ENCODE data around the gene ZNF254. TPM values are rescaled to one million over a fixed set of nuclear protein-coding genes. Genes with fewer than 3 reads are reported as not detected.
"Not testable (repeated sequence)": the region's sequence is repeated elsewhere in the genome, so short reads cannot be mapped to it uniquely, and the experiment has no call there.

ZNF254 gene
- total RNA-seq (2014; rRNA removed; shearing (Covaris generic)), result 5.1 and 9.8 TPM in 2 replicates

- DNase-seq (ENCODE audit: low spot score), result peak; percentile 94
- in situ Hi-C loops (cut with HindIII; ENCODE audit: low sequenced_read_pairs), result no loop called here
Observed at GRCh38 chr19:24086974-24087595, at the start of gene ZNF254. Gene ZNF254 (plus strand): TSS chr19:24087187. CDS start chr19:24087308, 121 bp downstream.

GRCh38 chr19:24040621-24041020 lies 46.4 kb upstream of the ZNF254 start:
- in situ Hi-C loops (cut with HindIII; ENCODE audit: low sequenced_read_pairs), result no loop called here
- no peak for DNase-seq (ENCODE audit: low spot score)

- DNase-seq (ENCODE audit: low spot score); in situ Hi-C loops (cut with HindIII; ENCODE audit: low sequenced_read_pairs): not testable (repeated sequence)
Observed at GRCh38 chr19:24041326-24041725, 45.7 kb upstream of the ZNF254 start.

GRCh38 chr19:24046550-24046949 lies 40.4 kb upstream of the ZNF254 start:
- in situ Hi-C loops (cut with HindIII; ENCODE audit: low sequenced_read_pairs), result no loop called here

GRCh38 chr19:24048261-24048660 lies 38.7 kb upstream of the ZNF254 start:
- no peak for DNase-seq (ENCODE audit: low spot score)
- in situ Hi-C loops (cut with HindIII; ENCODE audit: low sequenced_read_pairs), result no loop called here

More at GRCh38 chr19:24046550-24046949, 40.4 kb upstream of the ZNF254 start:
- no peak for DNase-seq (ENCODE audit: low spot score)

GRCh38 chr19:24049537-24049936 lies 37.5 kb upstream of the ZNF254 start:
- in situ Hi-C loops (cut with HindIII; ENCODE audit: low sequenced_read_pairs), result no loop called here
- no peak for DNase-seq (ENCODE audit: low spot score)

- in situ Hi-C loops (cut with HindIII; ENCODE audit: low sequenced_read_pairs), result no loop called here
- DNase-seq (ENCODE audit: low spot score), result no peak
Observed at GRCh38 chr19:24051516-24051915, 35.5 kb upstream of the ZNF254 start.

- in situ Hi-C loops (cut with HindIII; ENCODE audit: low sequenced_read_pairs), result no loop called here
- no peak for DNase-seq (ENCODE audit: low spot score)
Observed at GRCh38 chr19:24052811-24053210, 34.2 kb upstream of the ZNF254 start.

- in situ Hi-C loops (cut with HindIII; ENCODE audit: low sequenced_read_pairs), result no loop called here
Observed at GRCh38 chr19:24053601-24054000, 33.4 kb upstream of the ZNF254 start.

GRCh38 chr19:24054044-24054935 lies 32.7 kb upstream of the ZNF254 start:
- no peak for DNase-seq (ENCODE audit: low spot score)
- in situ Hi-C loops (cut with HindIII; ENCODE audit: low sequenced_read_pairs), result no loop called here

More at GRCh38 chr19:24053601-24054000, 33.4 kb upstream of the ZNF254 start:
- DNase-seq (ENCODE audit: low spot score), result no peak

GRCh38 chr19:24055548-24055947 lies 31.4 kb upstream of the ZNF254 start:
- in situ Hi-C loops (cut with HindIII; ENCODE audit: low sequenced_read_pairs), result no loop called here
- no peak for DNase-seq (ENCODE audit: low spot score)

GRCh38 chr19:24057144-24057543 lies 29.8 kb upstream of the ZNF254 start:
- in situ Hi-C loops (cut with HindIII; ENCODE audit: low sequenced_read_pairs), result no loop called here
- DNase-seq (ENCODE audit: low spot score), result no peak

- no peak for DNase-seq (ENCODE audit: low spot score)
- in situ Hi-C loops (cut with HindIII; ENCODE audit: low sequenced_read_pairs), result no loop called here
Observed at GRCh38 chr19:24059563-24060295, 27.3 kb upstream of the ZNF254 start.

- DNase-seq (ENCODE audit: low spot score), result no peak
- in situ Hi-C loops (cut with HindIII; ENCODE audit: low sequenced_read_pairs), result no loop called here
Observed at GRCh38 chr19:24060687-24061356, 26.2 kb upstream of the ZNF254 start.

GRCh38 chr19:24062190-24062589 lies 24.8 kb upstream of the ZNF254 start:
- in situ Hi-C loops (cut with HindIII; ENCODE audit: low sequenced_read_pairs), result no loop called here
- no peak for DNase-seq (ENCODE audit: low spot score)

- in situ Hi-C loops (cut with HindIII; ENCODE audit: low sequenced_read_pairs), result no loop called here
- DNase-seq (ENCODE audit: low spot score), result no peak
Observed at GRCh38 chr19:24063295-24063694, 23.7 kb upstream of the ZNF254 start.

- DNase-seq (ENCODE audit: low spot score), result no peak
- in situ Hi-C loops (cut with HindIII; ENCODE audit: low sequenced_read_pairs), result no loop called here
Observed at GRCh38 chr19:24064175-24064574, 22.8 kb upstream of the ZNF254 start.

- DNase-seq (ENCODE audit: low spot score), result no peak
- in situ Hi-C loops (cut with HindIII; ENCODE audit: low sequenced_read_pairs), result no loop called here
Observed at GRCh38 chr19:24065243-24065642, 21.7 kb upstream of the ZNF254 start.

GRCh38 chr19:24065865-24066604 lies 21.0 kb upstream of the ZNF254 start:
- in situ Hi-C loops (cut with HindIII; ENCODE audit: low sequenced_read_pairs), result no loop called here
- no peak for DNase-seq (ENCODE audit: low spot score)
